ENCODE results near the gene GRK3.

DNA sequence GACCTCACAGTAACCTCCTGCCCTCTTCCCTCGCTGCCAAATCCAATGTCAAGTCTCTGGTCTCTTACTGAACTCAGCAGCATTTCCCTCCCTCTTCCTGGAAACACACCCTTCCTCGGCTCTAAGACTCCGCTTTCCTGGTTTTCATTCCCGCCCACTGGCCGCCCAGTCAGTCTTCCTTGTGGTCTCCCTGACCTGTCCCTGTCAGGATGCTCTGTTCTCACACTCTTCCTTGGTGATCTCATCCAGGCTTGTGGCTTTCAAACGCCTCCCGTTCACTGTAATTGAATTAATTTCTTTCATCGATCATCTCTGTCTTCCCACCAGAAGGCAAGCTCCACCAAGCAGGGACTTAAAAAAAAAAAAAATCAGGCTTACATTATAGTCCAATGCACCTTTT lies 211.1 kb downstream of the GRK3 start:
- TF ChIP-seq, protein P1, sequence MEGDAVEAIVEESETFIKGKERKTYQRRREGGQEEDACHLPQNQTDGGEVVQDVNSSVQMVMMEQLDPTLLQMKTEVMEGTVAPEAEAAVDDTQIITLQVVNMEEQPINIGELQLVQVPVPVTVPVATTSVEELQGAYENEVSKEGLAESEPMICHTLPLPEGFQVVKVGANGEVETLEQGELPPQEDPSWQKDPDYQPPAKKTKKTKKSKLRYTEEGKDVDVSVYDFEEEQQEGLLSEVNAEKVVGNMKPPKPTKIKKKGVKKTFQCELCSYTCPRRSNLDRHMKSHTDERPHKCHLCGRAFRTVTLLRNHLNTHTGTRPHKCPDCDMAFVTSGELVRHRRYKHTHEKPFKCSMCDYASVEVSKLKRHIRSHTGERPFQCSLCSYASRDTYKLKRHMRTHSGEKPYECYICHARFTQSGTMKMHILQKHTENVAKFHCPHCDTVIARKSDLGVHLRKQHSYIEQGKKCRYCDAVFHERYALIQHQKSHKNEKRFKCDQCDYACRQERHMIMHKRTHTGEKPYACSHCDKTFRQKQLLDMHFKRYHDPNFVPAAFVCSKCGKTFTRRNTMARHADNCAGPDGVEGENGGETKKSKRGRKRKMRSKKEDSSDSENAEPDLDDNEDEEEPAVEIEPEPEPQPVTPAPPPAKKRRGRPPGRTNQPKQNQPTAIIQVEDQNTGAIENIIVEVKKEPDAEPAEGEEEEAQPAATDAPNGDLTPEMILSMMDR (IDR thresholded peaks at IDR 0.05 in 2 of 3, conservative IDR thresholded peaks at IDR 0.05 in 1 of 3; ENCODE audit: borderline replicate concordance in 1 of 3, insufficient read depth in 1 of 3, low read depth in 2 of 3, low read length in 2 of 3), result no peak
- TF ChIP-seq EZH2 (IDR thresholded peaks at IDR 0.05), result no peak
- TF ChIP-seq FOSL1 (IDR thresholded peaks at IDR 0.05; ENCODE audit: low read depth), result no peak
- TF ChIP-seq, protein P2, sequence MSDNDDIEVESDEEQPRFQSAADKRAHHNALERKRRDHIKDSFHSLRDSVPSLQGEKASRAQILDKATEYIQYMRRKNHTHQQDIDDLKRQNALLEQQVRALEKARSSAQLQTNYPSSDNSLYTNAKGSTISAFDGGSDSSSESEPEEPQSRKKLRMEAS (IDR thresholded peaks at IDR 0.05), result no peak
- TF ChIP-seq SRF (IDR thresholded peaks at IDR 0.05; ENCODE audit: low read depth), result no peak
- no peak for TF ChIP-seq EZH2phosphoT487 (IDR thresholded peaks at IDR 0.05; ENCODE audit: borderline replicate concordance)
- TF ChIP-seq POLR2A (IDR thresholded peaks at IDR 0.05; ENCODE audit: borderline replicate concordance, extremely low read depth, insufficient read depth, insufficient read length), result no peak
